Erythroblast (primary cell): ENCODE measurements around the gene CCR5.

ENCODE experiments used
- GATA1 ChIP-seq: IDR thresholded peaks from 2 replicates; pipeline ENCODE4 v1.6.1; 2011; ENCODE audit warnings: low read depth, mild to moderate bottlenecking, control low read depth, low read length, moderate library complexity
- POLR2A ChIP-seq: IDR thresholded peaks from 2 replicates; pipeline ENCODE4 v1.6.1; 2011; ENCODE audit warnings: mild to moderate bottlenecking, low read length

DNA sequence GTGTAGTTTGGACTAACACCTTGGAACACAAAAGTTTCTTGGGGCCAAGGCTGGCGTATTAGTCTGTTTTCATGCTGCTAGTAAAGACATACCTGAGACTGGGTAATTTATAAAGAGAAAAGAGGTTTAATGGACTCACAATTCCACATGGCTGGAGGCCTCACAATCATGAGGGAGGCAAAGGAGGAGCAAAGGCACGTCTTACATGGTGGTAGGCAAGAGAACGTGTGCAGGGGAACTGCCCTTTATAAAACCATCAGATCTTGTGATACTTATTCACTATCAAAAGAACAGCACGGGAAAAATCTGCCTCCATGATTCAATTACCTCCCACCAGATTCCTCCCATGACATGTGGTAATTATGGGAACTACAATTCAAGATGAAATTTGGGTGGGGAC, 26.3 kb upstream of the CCR5 start:
- TF ChIP-seq POLR2A: no peak
- TF ChIP-seq GATA1: no peak
